HCT116 (cell line): ENCODE results near the gene ARHGEF12. TPM values are rescaled to one million over a fixed set of nuclear protein-coding genes. Genes with fewer than 3 reads are reported as not detected.

Experiments used
- ATAC-seq: fragments of 200-7000 bp; cut with Tn5 transposase; 2 replicates; pipeline ENCODE4 v1.9.1; 2020; ENCODE audit warnings: mild to moderate bottlenecking, moderate library complexity
- BruUV-seq: library from RNA; stranded (reverse); fragments of 400-500 nt; replicated peaks from 2 replicates; lab custom pipeline; 2021; lab: Mats Ljungman, UMichigan
- CTCF ChIA-PET: fragments of 300-600 bp; sonication (Branson Sonifier 250); formaldehyde crosslinking; loops from one replicate; lab custom pipeline; 2021; ENCODE audit warnings: antibody characterized with exemption; lab: Charles Lee
- POLR2A ChIA-PET: fragments of 300-600, 350-600 bp; sonication (Branson Sonifier 250); formaldehyde crosslinking; loops from one replicate; lab custom pipeline; 2021; ENCODE audit warnings: antibody characterized with exemption; lab: Charles Lee
- RAD21 ChIA-PET, 2 experiments: fragments of 300-600 bp; sonication (Branson Sonifier 250); formaldehyde crosslinking; loops; one replicate each; lab custom pipeline; 2023; ENCODE audit warnings: low total read pairs in 2 of 2; ENCODE audit not compliant: uncharacterized antibody in 2 of 2, unreplicated experiment in 2 of 2, low non-redundant PET in 1 of 2; lab: Charles Lee
- DNase-seq: peaks from one replicate; pipeline ENCODE4 v3.0.0-alpha.2; 2010; ENCODE audit warnings: low read depth, low spot score
- H2AFZ ChIP-seq: fragments of 200-600 bp; shearing (Covaris generic), sonication (generic); 2 replicates; pipeline ENCODE4 v1.6.1; 2017; ENCODE audit warnings: low read depth, mixed run types, mixed read lengths, antibody characterized with exemption, low read length; ENCODE audit not compliant: poor library complexity, severe bottlenecking
- H3K27ac ChIP-seq: 2 replicates; pipeline ENCODE4 v1.5.1; 2012; ENCODE audit warnings: low read depth, low read length
- H3K27me3 ChIP-seq: fragments of 200-600 bp; sonication (generic); 2 replicates; pipeline ENCODE4 v1.6.1; 2016; ENCODE audit warnings: mixed run types, low read length, mixed read lengths; ENCODE audit not compliant: insufficient read depth
- H3K36me3 ChIP-seq, 2 experiments: fragments of 200-500 bp in 1 of 2; fragments of 200-600 bp in 1 of 2; sonication (Bioruptor generic) in 1 of 2; sonication (generic) in 1 of 2; 2 replicates each; pipeline versions ENCODE4 v1.5.1 to v1.6.1; 2014 to 2016; ENCODE audit warnings: low read length in 2 of 2, inconsistent platforms in 1 of 2, mixed read lengths in 1 of 2, mixed run types in 1 of 2; ENCODE audit not compliant: insufficient read depth in 2 of 2, control insufficient read depth in 1 of 2
- H3K4me1 ChIP-seq, 2 experiments: fragments of 200-600 bp in 1 of 2; sonication (generic) in 1 of 2; 2 replicates each; pipeline versions ENCODE4 v1.5.1 to v1.6.1; 2012 to 2017; ENCODE audit warnings: low read length in 2 of 2, inconsistent platforms in 1 of 2, mild to moderate bottlenecking in 1 of 2, mixed read lengths in 1 of 2, mixed run types in 1 of 2, moderate library complexity in 1 of 2; ENCODE audit not compliant: insufficient read depth in 2 of 2, control insufficient read depth in 1 of 2
- H3K4me2 ChIP-seq: fragments of 200-600 bp; sonication (generic); 2 replicates; pipeline ENCODE4 v1.6.1; 2017; ENCODE audit warnings: mixed run types, low read length, mixed read lengths
- H3K4me3 ChIP-seq, 2 experiments: fragments of 200-600 bp in 1 of 2; sonication (generic) in 1 of 2; replicated peaks in 1 of 2; 2 replicates each; pipeline ENCODE4 v1.5.1; 2011 to 2016; ENCODE audit warnings: low read length in 2 of 2, control low read depth in 1 of 2, low read depth in 1 of 2, mild to moderate bottlenecking in 1 of 2, mixed read lengths in 1 of 2, mixed run types in 1 of 2
- H3K79me2 ChIP-seq: fragments of 200-600 bp; sonication (generic); 2 replicates; pipeline ENCODE4 v1.6.1; 2017; ENCODE audit warnings: mild to moderate bottlenecking, mixed run types, low read length, moderate library complexity, mixed read lengths; ENCODE audit not compliant: insufficient read depth
- H3K9ac ChIP-seq: fragments of 200-600 bp; sonication (generic); 2 replicates; pipeline ENCODE4 v1.6.1; 2016; ENCODE audit warnings: low read length, mixed read lengths
- H3K9me2 ChIP-seq: fragments of 200-600 bp; sonication (generic), shearing (Covaris generic); 2 replicates; pipeline ENCODE4 v1.6.1; 2017; ENCODE audit warnings: mixed run types, mild to moderate bottlenecking, moderate library complexity; ENCODE audit not compliant: insufficient read depth
- H3K9me3 ChIP-seq, 2 experiments: fragments of 200-500 bp in 1 of 2; fragments of 200-600 bp in 1 of 2; sonication (Bioruptor generic) in 1 of 2; sonication (generic) in 1 of 2; 2 replicates each; pipeline ENCODE4 v1.6.1; 2014 to 2017; ENCODE audit warnings: low read length in 2 of 2, mixed read lengths in 2 of 2, inconsistent platforms in 1 of 2, low read depth in 1 of 2, mild to moderate bottlenecking in 1 of 2, mixed run types in 1 of 2, moderate library complexity in 1 of 2; ENCODE audit not compliant: control insufficient read depth in 1 of 2, insufficient read depth in 1 of 2
- H4K20me1 ChIP-seq: fragments of 200-600 bp; sonication (generic), shearing (Covaris generic); 2 replicates; pipeline ENCODE4 v1.6.1; 2017; ENCODE audit warnings: mixed run types, mild to moderate bottlenecking, moderate library complexity; ENCODE audit not compliant: insufficient read depth
- CBX3 ChIP-seq: IDR thresholded peaks from 2 replicates; pipeline ENCODE4 v1.6.1; 2012; ENCODE audit warnings: low read depth
- ELF1 ChIP-seq: IDR thresholded peaks from 2 replicates; pipeline ENCODE4 v1.6.1; 2012; ENCODE audit warnings: low read depth, borderline replicate concordance
- EZH2 ChIP-seq: fragments of 200-600 bp; sonication (generic); IDR thresholded peaks from 2 replicates; pipeline ENCODE4 v1.6.1; 2017; ENCODE audit warnings: antibody characterized with exemption, mixed run types
- POLR2A ChIP-seq: IDR thresholded peaks from 2 replicates; pipeline ENCODE4 v1.7.0; 2011; ENCODE audit warnings: borderline replicate concordance; ENCODE audit not compliant: insufficient read depth, insufficient read length; ENCODE audit errors: extremely low read depth
- RAD21 ChIP-seq: IDR thresholded peaks from 2 replicates; pipeline ENCODE4 v1.6.1; 2012; ENCODE audit warnings: low read depth, mild to moderate bottlenecking
- SIN3A ChIP-seq: IDR thresholded peaks from 2 replicates; pipeline ENCODE4 v1.6.1; 2012; ENCODE audit warnings: low read depth
- SP1 ChIP-seq: IDR thresholded peaks from 2 replicates; pipeline ENCODE4 v1.6.1; 2012; ENCODE audit warnings: low read depth
- SRF ChIP-seq: IDR thresholded peaks from 2 replicates; pipeline ENCODE4 v1.6.1; 2012; ENCODE audit warnings: low read depth
- ZNF274 ChIP-seq: fragments of 200-500 bp; sonication (Bioruptor generic); IDR thresholded peaks from 2 replicates; pipeline ENCODE4 v1.6.1; 2014; ENCODE audit warnings: mild to moderate bottlenecking, low read depth, low read length, inconsistent platforms
- intact Hi-C: fragments of 100-400 bp; cut with micrococcal nuclease; formaldehyde crosslinking; loops from 2 replicates; pipeline ENCODE4 v1.10.0; 2022
- total RNA-seq: library from RNA; stranded (reverse); gene quantifications from one replicate; pipeline ENCODE4 v1.2.1, GENCODE V29; 2021; ENCODE audit not compliant: unreplicated experiment
- TF ChIP-seq, protein P1 (sequence below): IDR thresholded peaks from 2 replicates; pipeline ENCODE4 v1.6.1; 2012
- TF ChIP-seq, protein P2 (sequence below), 3 experiments: fragments of 200-600 bp in 1 of 3; sonication (generic) in 1 of 3; IDR thresholded peaks in 2 of 3; conservative IDR thresholded peaks in 1 of 3; 2 replicates each; pipeline ENCODE4 v1.5.1; 2012 to 2017; ENCODE audit warnings: low read depth in 2 of 3, low read length in 2 of 3, antibody characterized with exemption in 1 of 3, borderline replicate concordance in 1 of 3, control low read depth in 1 of 3, mild to moderate bottlenecking in 1 of 3, mixed read lengths in 1 of 3, mixed run types in 1 of 3, moderate library complexity in 1 of 3; ENCODE audit not compliant: insufficient read depth in 1 of 3

Gene ARHGEF12
- total RNA-seq, 1 experiment from 2014 or later: 81.4 TPM

DNA sequence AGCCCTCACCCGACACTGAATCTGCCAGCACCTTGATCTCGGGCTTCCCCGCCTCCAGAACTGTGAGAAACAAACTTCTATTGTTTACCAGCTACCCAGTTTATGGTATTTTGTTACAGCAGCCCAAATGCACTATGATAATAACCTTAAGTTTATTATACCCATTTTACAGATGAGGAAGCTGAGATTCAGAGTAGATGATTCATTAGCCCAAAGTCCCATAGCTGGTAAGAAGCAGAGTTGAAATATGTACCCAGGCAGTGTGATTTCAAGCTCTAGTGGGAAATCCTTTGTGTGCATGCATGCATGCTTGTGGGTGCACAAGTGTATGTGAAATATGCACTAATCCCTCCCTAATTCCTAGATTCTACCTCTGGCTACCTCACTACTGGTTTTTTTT lies 183.3 kb downstream of the ARHGEF12 start (continued):
- TF ChIP-seq SP1: no peak
- TF ChIP-seq ZNF274: no peak
- no peak for TF ChIP-seq POLR2A
- TF ChIP-seq, protein P1, sequence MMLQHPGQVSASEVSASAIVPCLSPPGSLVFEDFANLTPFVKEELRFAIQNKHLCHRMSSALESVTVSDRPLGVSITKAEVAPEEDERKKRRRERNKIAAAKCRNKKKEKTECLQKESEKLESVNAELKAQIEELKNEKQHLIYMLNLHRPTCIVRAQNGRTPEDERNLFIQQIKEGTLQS: no peak
- no peak for TF ChIP-seq SIN3A
- TF ChIP-seq RAD21: no peak
- TF ChIP-seq SRF: no peak

DNA sequence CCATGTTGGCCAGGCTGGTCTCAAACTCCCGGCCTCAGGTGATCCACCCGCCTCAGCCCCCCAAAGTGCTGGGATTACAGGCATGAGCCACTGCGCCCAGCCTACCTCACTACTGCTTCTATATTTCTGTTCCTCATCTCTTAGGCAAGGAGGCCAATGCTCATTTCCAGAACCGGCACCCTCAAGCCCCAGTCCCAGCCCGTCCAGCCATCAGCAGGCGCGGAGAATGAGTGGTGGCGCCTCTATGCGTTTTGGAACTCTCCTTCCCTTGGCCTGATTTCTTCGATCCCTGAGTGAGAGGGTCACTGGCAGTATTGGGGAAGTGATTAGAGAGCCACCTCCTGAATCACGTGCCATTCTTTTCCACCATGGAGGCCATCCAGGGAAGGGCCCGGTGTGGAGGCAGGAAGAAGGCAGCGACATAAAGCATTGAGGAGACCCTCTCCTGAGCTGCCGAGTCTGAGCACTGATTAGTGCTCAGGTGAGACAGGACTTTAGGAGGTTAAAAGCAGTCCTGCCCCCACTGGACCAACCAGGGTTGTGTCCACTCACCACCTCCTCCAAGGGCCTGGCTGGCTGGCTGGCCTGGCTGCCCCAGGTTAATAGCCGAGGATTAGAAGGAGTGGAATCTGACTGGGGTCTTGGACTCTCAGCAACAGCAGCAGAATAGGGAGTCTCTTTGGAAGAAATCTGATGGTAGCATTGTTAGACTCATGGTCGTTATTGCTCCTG lies 184.0 kb downstream of the ARHGEF12 start:
- TF ChIP-seq ELF1 (no peak), EZH2 (no peak), CBX3 (no peak), POLR2A (no peak)
- TF ChIP-seq, protein P2, sequence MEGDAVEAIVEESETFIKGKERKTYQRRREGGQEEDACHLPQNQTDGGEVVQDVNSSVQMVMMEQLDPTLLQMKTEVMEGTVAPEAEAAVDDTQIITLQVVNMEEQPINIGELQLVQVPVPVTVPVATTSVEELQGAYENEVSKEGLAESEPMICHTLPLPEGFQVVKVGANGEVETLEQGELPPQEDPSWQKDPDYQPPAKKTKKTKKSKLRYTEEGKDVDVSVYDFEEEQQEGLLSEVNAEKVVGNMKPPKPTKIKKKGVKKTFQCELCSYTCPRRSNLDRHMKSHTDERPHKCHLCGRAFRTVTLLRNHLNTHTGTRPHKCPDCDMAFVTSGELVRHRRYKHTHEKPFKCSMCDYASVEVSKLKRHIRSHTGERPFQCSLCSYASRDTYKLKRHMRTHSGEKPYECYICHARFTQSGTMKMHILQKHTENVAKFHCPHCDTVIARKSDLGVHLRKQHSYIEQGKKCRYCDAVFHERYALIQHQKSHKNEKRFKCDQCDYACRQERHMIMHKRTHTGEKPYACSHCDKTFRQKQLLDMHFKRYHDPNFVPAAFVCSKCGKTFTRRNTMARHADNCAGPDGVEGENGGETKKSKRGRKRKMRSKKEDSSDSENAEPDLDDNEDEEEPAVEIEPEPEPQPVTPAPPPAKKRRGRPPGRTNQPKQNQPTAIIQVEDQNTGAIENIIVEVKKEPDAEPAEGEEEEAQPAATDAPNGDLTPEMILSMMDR (IDR thresholded peaks at IDR 0.05 in 2 of 3, conservative IDR thresholded peaks at IDR 0.05 in 1 of 3; ENCODE audit: borderline replicate concordance in 1 of 3, insufficient read depth in 1 of 3, low read depth in 2 of 3, low read length in 2 of 3): no peak
- DNase-seq (no peak), ATAC-seq (no peak)
- Histone ChIP-seq H4K20me1 (no peaks in the 10 kb centered on the region), H3K79me2 (no peaks in the 10 kb centered on the region), H3K9me3 (no peaks in the 10 kb centered on the region), H3K9ac (no peak overlapping the region), H3K36me3 (no peaks in the 10 kb centered on the region), H3K4me1 (peaks cover 11 to 12% of the 10 kb centered on the region in 2 experiments; a peak in 3 of 4 replicates), H3K4me2 (no peak overlapping the region), H3K9me2 (no peaks in the 10 kb centered on the region), H3K27ac (no peak overlapping the region), H2AFZ (no peak overlapping the region), H3K27me3 (no peaks in the 10 kb centered on the region), H3K4me3 (no peak overlapping the region)
- ChIA-PET CTCF (no interaction called here), POLR2A (no interaction called here), RAD21 (no interaction called here)
- no TSS peak for BruUV-seq
- intact Hi-C loops: no loop called here
